Large intestine (tissue), 3 donors: ENCODE results near the gene MRPS24. TPM values are rescaled to one million over a fixed set of nuclear protein-coding genes. Genes with fewer than 3 reads are reported as not detected.

Source experiments
- DNase-seq, 2 donors: peaks; one replicate each; pipeline versions ENCODE4 v3.0.0 to v3.0.0-alpha.2; 2013
- H3K27ac ChIP-seq: one replicate; pipeline ENCODE4 v1.5.1; 2013; ENCODE audit warnings: low read length
- H3K27me3 ChIP-seq: 2 replicates; pipeline ENCODE4 v1.6.1; 2013; ENCODE audit warnings: low read length; ENCODE audit not compliant: control insufficient read depth, insufficient read depth
- H3K36me3 ChIP-seq: 2 replicates; pipeline ENCODE4 v1.6.1; 2013; ENCODE audit warnings: low read length; ENCODE audit not compliant: control insufficient read depth, insufficient read depth
- H3K4me1 ChIP-seq: one replicate; pipeline ENCODE4 v1.6.1; 2013; ENCODE audit warnings: low read length; ENCODE audit not compliant: control insufficient read depth, insufficient read depth
- H3K4me3 ChIP-seq: one replicate; pipeline ENCODE4 v1.5.1; 2013; ENCODE audit warnings: low read length
- H3K9me3 ChIP-seq: one replicate; pipeline ENCODE4 v1.6.1; 2013; ENCODE audit warnings: mild to moderate bottlenecking, low read depth, low read length, moderate library complexity; ENCODE audit not compliant: control insufficient read depth
- WGBS: methylation state at CpG from one replicate; pipeline ENCODE4 v1.1.5; 2013; ENCODE audit warnings: low lambda C conversion rate; ENCODE audit not compliant: insufficient coverage; 5-methylcytosine and 5-hydroxymethylcytosine counted together
- polyA plus RNA-seq: library from polyadenylated mRNA; unstranded; fragments of 120-200 nt; gene quantifications from one replicate; pipeline ENCODE4 v1.2.1, GENCODE V29; 2013

MRPS24 gene
- polyA plus RNA-seq, 1 donor: 83.9 TPM

- no CpG with 5 or more reads among the region's 5 CpGs for WGBS
- no peak for DNase-seq
- no peak overlapping the region for H3K4me3 ChIP-seq
- no peaks in the 10 kb centered on the region for H3K9me3 ChIP-seq
- peaks cover 3% of the 10 kb centered on the region for H3K4me1 ChIP-seq
- peaks cover 81% of the 10 kb centered on the region for H3K36me3 ChIP-seq
- H3K27me3 ChIP-seq: no peaks in the 10 kb centered on the region
- no peak overlapping the region for H3K27ac ChIP-seq
Observed at GRCh38 chr7:43878867-43879266, 9.6 kb upstream of the MRPS24 start.

GRCh38 chr7:43877968-43878864, 8.9 kb upstream of the MRPS24 start:
- no peak overlapping the region for H3K4me3 ChIP-seq
- peaks cover 9% of the 10 kb centered on the region for H3K4me1 ChIP-seq
- H3K9me3 ChIP-seq: no peaks in the 10 kb centered on the region
- no peak for DNase-seq
- peaks cover 78% of the 10 kb centered on the region for H3K36me3 ChIP-seq
- no peaks in the 10 kb centered on the region for H3K27me3 ChIP-seq
- WGBS: no CpG with 5 or more reads among the region's 38 CpGs
- no peak overlapping the region for H3K27ac ChIP-seq

GRCh38 chr7:43876976-43877745, 7.8 kb upstream of the MRPS24 start:
- WGBS: no CpG with 5 or more reads among the region's 29 CpGs
- no peak for DNase-seq
- Histone ChIP-seq H3K27me3 (no peaks in the 10 kb centered on the region), H3K4me3 (no peak overlapping the region), H3K9me3 (no peaks in the 10 kb centered on the region), H3K27ac (no peak overlapping the region), H3K36me3 (peaks cover 75% of the 10 kb centered on the region), H3K4me1 (peaks cover 20% of the 10 kb centered on the region)

- H3K27me3 ChIP-seq: no peaks in the 10 kb centered on the region
- WGBS: no CpG with 5 or more reads among the region's 7 CpGs
- peaks cover 67% of the 10 kb centered on the region for H3K36me3 ChIP-seq
- DNase-seq: no peak
- H3K4me1 ChIP-seq: peaks cover 25% of the 10 kb centered on the region
- no peaks in the 10 kb centered on the region for H3K9me3 ChIP-seq
- H3K4me3 ChIP-seq: no peak overlapping the region
- H3K27ac ChIP-seq: no peak overlapping the region
Observed at GRCh38 chr7:43876241-43876640, 6.9 kb upstream of the MRPS24 start.

GRCh38 chr7:43873300-43873699, 4.0 kb upstream of the MRPS24 start:
- peak; percentile 76 to 86 for DNase-seq
- no CpG with 5 or more reads among the region's 5 CpGs for WGBS
- peaks cover 39% of the 10 kb centered on the region for H3K36me3 ChIP-seq

GRCh38 chr7:43872406-43873110, 3.2 kb upstream of the MRPS24 start:
- Histone ChIP-seq H3K9me3 (no peaks in the 10 kb centered on the region), H3K4me3 (no peak overlapping the region), H3K27me3 (no peaks in the 10 kb centered on the region), H3K4me1 (peaks cover 28% of the 10 kb centered on the region), H3K27ac (peak overlapping the region; percentile 92), H3K36me3 (peaks cover 32% of the 10 kb centered on the region)
- 0% methylated on average over 1 of the region's 7 CpGs for WGBS
- peak; percentile 57 to 67 for DNase-seq

More at GRCh38 chr7:43873300-43873699, 4.0 kb upstream of the MRPS24 start:
- H3K4me3 ChIP-seq: no peak overlapping the region
- peaks cover 28% of the 10 kb centered on the region for H3K4me1 ChIP-seq
- H3K27me3 ChIP-seq: no peaks in the 10 kb centered on the region
- H3K27ac ChIP-seq: peak overlapping the region; percentile 92
- no peaks in the 10 kb centered on the region for H3K9me3 ChIP-seq

GRCh38 chr7:43871064-43871463, 1.7 kb upstream of the MRPS24 start:
- no peak for DNase-seq
- no peak overlapping the region for H3K4me3 ChIP-seq
- peaks cover 28% of the 10 kb centered on the region for H3K4me1 ChIP-seq
- 100% methylated on average over 1 of the region's 3 CpGs for WGBS
- H3K27ac ChIP-seq: no peak overlapping the region
- H3K27me3 ChIP-seq: no peaks in the 10 kb centered on the region
- peaks cover 28% of the 10 kb centered on the region for H3K36me3 ChIP-seq
- H3K9me3 ChIP-seq: no peaks in the 10 kb centered on the region

- DNase-seq: no peak
- Histone ChIP-seq H3K9me3 (no peaks in the 10 kb centered on the region), H3K4me3 (no peak overlapping the region), H3K4me1 (peaks cover 28% of the 10 kb centered on the region), H3K27me3 (no peaks in the 10 kb centered on the region), H3K36me3 (peaks cover 25% of the 10 kb centered on the region), H3K27ac (no peak overlapping the region)
- no CpG with 5 or more reads among the region's 4 CpGs for WGBS
Observed at GRCh38 chr7:43870316-43870715, 999 bp upstream of the MRPS24 start.

GRCh38 chr7:43869867-43870240, 537 bp upstream of the MRPS24 start:
- Histone ChIP-seq H3K9me3 (no peaks in the 10 kb centered on the region), H3K4me3 (peak overlapping the region; percentile 72), H3K4me1 (peaks cover 28% of the 10 kb centered on the region), H3K27ac (peak overlapping the region; percentile 47), H3K27me3 (no peaks in the 10 kb centered on the region), H3K36me3 (peaks cover 23% of the 10 kb centered on the region)
- DNase-seq: no peak
- WGBS: 76% methylated on average over 4 of the region's 13 CpGs

GRCh38 chr7:43868681-43869005, 674 bp downstream of the MRPS24 start:
- WGBS: no CpG with 5 or more reads among the region's 6 CpGs
- no peaks in the 10 kb centered on the region for H3K9me3 ChIP-seq
- H3K27me3 ChIP-seq: no peaks in the 10 kb centered on the region
- peak overlapping the region; percentile 43 for H3K27ac ChIP-seq
- peak overlapping the region; percentile 72 for H3K4me3 ChIP-seq
- DNase-seq: peak in 1 of 2 donors; percentile 43
- H3K4me1 ChIP-seq: peaks cover 23% of the 10 kb centered on the region
- peaks cover 18% of the 10 kb centered on the region for H3K36me3 ChIP-seq
